CD4-positive, alpha-beta T cell (primary cell): Measurements from ENCODE around the gene CEP85. TPM values are rescaled to one million over a fixed set of nuclear protein-coding genes. Genes with fewer than 3 reads are reported as not detected.
"Not testable (repeated sequence)": the region's sequence is repeated elsewhere in the genome, so short reads cannot be mapped to it uniquely, and the experiment has no call there.

Experiments
- ATAC-seq: fragments of 200-7000 bp; cut with Tn5 transposase; one replicate; pipeline ENCODE4 v1.10.0; 2022; ENCODE audit warnings: mild to moderate bottlenecking; ENCODE audit not compliant: poor library complexity
- CTCF ChIA-PET: fragments of 350-600 bp; sonication (Branson Sonifier 250); formaldehyde crosslinking; loops from one replicate; lab custom pipeline; 2021; ENCODE audit warnings: antibody characterized with exemption, inconsistent platforms; lab: Charles Lee
- POLR2A ChIA-PET: fragments of 350-600 bp; sonication (Branson Sonifier 250); formaldehyde crosslinking; loops from one replicate; lab custom pipeline; 2021; ENCODE audit warnings: antibody characterized with exemption, inconsistent platforms; lab: Charles Lee
- DNase-seq, 14 experiments: peaks; one replicate each; pipeline ENCODE4 v3.0.0-alpha.2; 2013 to 2020; ENCODE audit warnings: mixed read lengths in 2 of 14
- H3K27ac ChIP-seq, 2 donors: one replicate each; pipeline versions ENCODE4 v1.5.1 to v1.7.0; 2013; ENCODE audit warnings: low read length in 2 of 2, low read depth in 1 of 2, mild to moderate bottlenecking in 1 of 2
- H3K27me3 ChIP-seq, 2 experiments: 1 replicate in 1 of 2; 2 replicates in 1 of 2; pipeline versions ENCODE4 v1.6.1 to v1.7.0; 2013; ENCODE audit warnings: low read length in 2 of 2, control low read depth in 1 of 2, mild to moderate bottlenecking in 1 of 2, moderate library complexity in 1 of 2; ENCODE audit not compliant: insufficient read depth in 2 of 2, control insufficient read depth in 1 of 2
- H3K36me3 ChIP-seq: one replicate; pipeline ENCODE4 v1.6.1; 2013; ENCODE audit warnings: low read length, control low read depth; ENCODE audit not compliant: insufficient read depth
- H3K4me1 ChIP-seq: one replicate; pipeline ENCODE4 v1.6.1; 2013; ENCODE audit warnings: low read length, control low read depth; ENCODE audit not compliant: insufficient read depth
- H3K4me3 ChIP-seq: one replicate; pipeline ENCODE4 v1.5.1; 2013; ENCODE audit warnings: mild to moderate bottlenecking, low read length, moderate library complexity
- H3K9me3 ChIP-seq, 2 experiments: 1 replicate in 1 of 2; 2 replicates in 1 of 2; pipeline versions ENCODE4 v1.6.1 to v1.7.0; 2013; ENCODE audit warnings: low read length in 2 of 2, mild to moderate bottlenecking in 2 of 2, control low read depth in 1 of 2, moderate library complexity in 1 of 2; ENCODE audit not compliant: control insufficient read depth in 1 of 2, insufficient read depth in 1 of 2
- H3K27ac Mint-ChIP-seq: one replicate; pipeline ENCODE4 v1.8.0; 2020; ENCODE audit warnings: mixed read lengths
- H3K27me3 Mint-ChIP-seq: one replicate; pipeline ENCODE4 v1.8.0; 2021; ENCODE audit warnings: mixed read lengths
- H3K36me3 Mint-ChIP-seq: one replicate; pipeline ENCODE4 v1.8.0; 2021; ENCODE audit warnings: low read depth, mixed read lengths
- H3K4me1 Mint-ChIP-seq: one replicate; pipeline ENCODE4 v1.8.0; 2021; ENCODE audit warnings: low read depth, mixed read lengths
- H3K4me3 Mint-ChIP-seq: one replicate; pipeline ENCODE4 v1.8.0; 2020; ENCODE audit warnings: mild to moderate bottlenecking, mixed read lengths
- H3K9me3 Mint-ChIP-seq: one replicate; pipeline ENCODE4 v1.8.0; 2020; ENCODE audit warnings: mixed read lengths
- CTCF ChIP-seq: fragments of 200-600 bp; IDR thresholded peaks from one replicate; pipeline ENCODE4 v1.8.0; 2022; ENCODE audit warnings: antibody characterized with exemption, mild to moderate bottlenecking
- intact Hi-C, 2 experiments: fragments of 100-400 bp; cut with DNase I in 1 of 2; cut with micrococcal nuclease in 1 of 2; formaldehyde crosslinking; loops; one replicate each; pipeline versions ENCODE4 v1.15.1 to v1.9.0; 2023 to 2025; cut with DNase I, micrococcal nuclease
- total RNA-seq, 174 experiments: library from RNA in 2 of 174; stranded (reverse) in 2 of 174; gene quantifications; one replicate each; pipeline ENCODE4 v1.2.3 and lab custom pipeline; 2021 to 2026

The CEP85 gene
- total RNA-seq, 2 experiments from 2014 or later, result 7.6 to 8.4 TPM

- peaks cover 68% of the 10 kb centered on the region for H3K4me1 Mint-ChIP-seq
- Histone ChIP-seq H3K27me3 (no peaks in the 10 kb centered on the region), H3K36me3 (peaks cover 7% of the 10 kb centered on the region), H3K9me3 (no peaks in the 10 kb centered on the region), H3K4me3 (no peak overlapping the region), H3K27ac (peak overlapping the region; percentile 89 to 94), H3K4me1 (peaks cover 78% of the 10 kb centered on the region)
- POLR2A ChIA-PET, result interaction anchor here (11.7 to 20.7 kb wide), 2 partner anchors 17 to 30 kb away, joined by 270 to 977 read pairs; partner anchors contain the start of genes CD52 and UBXN11
- H3K27ac Mint-ChIP-seq, result peak overlapping the region; percentile 95
- H3K9me3 Mint-ChIP-seq, result no peaks in the 10 kb centered on the region
- H3K4me3 Mint-ChIP-seq, result no peak overlapping the region
- no peak for TF ChIP-seq CTCF
- intact Hi-C loops, result no loop called here
- DNase-seq, result no peak
- ATAC-seq, result no peak
- CTCF ChIA-PET, result no interaction called here
- H3K36me3 Mint-ChIP-seq, result peaks cover 12% of the 10 kb centered on the region
- H3K27me3 Mint-ChIP-seq, result no peaks in the 10 kb centered on the region
Observed at GRCh38 chr1:26291939-26292338, 57.9 kb downstream of the CEP85 start.

GRCh38 chr1:26292735-26293134 is 58.7 kb downstream of the CEP85 start:
- Histone ChIP-seq H3K36me3 (peaks cover 11% of the 10 kb centered on the region), H3K4me1 (peaks cover 77% of the 10 kb centered on the region), H3K27ac (peak overlapping the region; percentile 15 to 55)
- H3K9me3 ChIP-seq, intact Hi-C loops, CTCF ChIA-PET, DNase-seq, H3K4me3 ChIP-seq, ATAC-seq, H3K4me3 Mint-ChIP-seq, H3K27me3 ChIP-seq, H3K9me3 Mint-ChIP-seq, H3K27me3 Mint-ChIP-seq: not testable (repeated sequence)
- H3K36me3 Mint-ChIP-seq, result peaks cover 12% of the 10 kb centered on the region
- POLR2A ChIA-PET, result interaction anchor here (11.7 to 20.7 kb wide), 2 partner anchors 16 to 29 kb away, joined by 270 to 977 read pairs; partner anchors contain the start of genes CD52 and UBXN11
- peak overlapping the region; percentile 66 for H3K27ac Mint-ChIP-seq
- H3K4me1 Mint-ChIP-seq, result peaks cover 60% of the 10 kb centered on the region

GRCh38 chr1:26293911-26294463 is 60.0 kb downstream of the CEP85 start:
- POLR2A ChIA-PET, result interaction anchor here (1.0 to 20.7 kb wide), 2 partner anchors 8 to 28 kb away, joined by 3 to 977 read pairs; partner anchors contain the start of gene CD52

More at GRCh38 chr1:26293911-26294463, 60.0 kb downstream of the CEP85 start:
- ATAC-seq, result no peak
- TF ChIP-seq CTCF, result no peak
- no peaks in the 10 kb centered on the region for H3K9me3 Mint-ChIP-seq
- H3K4me3 Mint-ChIP-seq, result no peak overlapping the region
- Histone ChIP-seq H3K27me3 (no peaks in the 10 kb centered on the region), H3K27ac (no peak overlapping the region), H3K4me1 (peaks cover 68% of the 10 kb centered on the region), H3K36me3 (peaks cover 11% of the 10 kb centered on the region), H3K4me3 (no peak overlapping the region), H3K9me3 (no peaks in the 10 kb centered on the region)
- peaks cover 12% of the 10 kb centered on the region for H3K36me3 Mint-ChIP-seq
- intact Hi-C loops, result no loop called here
- DNase-seq, result peak in 1 of 14 experiments; percentile 2
- peaks cover 48% of the 10 kb centered on the region for H3K4me1 Mint-ChIP-seq
- CTCF ChIA-PET, result no interaction called here
- H3K27me3 Mint-ChIP-seq, result no peaks in the 10 kb centered on the region
- no peak overlapping the region for H3K27ac Mint-ChIP-seq
